HG03060 (cell line): ENCODE results near the gene POLR3H.
"Not testable (repeated sequence)": the region's sequence is repeated elsewhere in the genome, so short reads cannot be mapped to it uniquely, and the experiment has no call there.

Source experiments
- ATAC-seq: cut with Tn5 transposase; IDR thresholded peaks from one replicate; pipeline ENCODE4 v1.9.1; 2021; ENCODE audit warnings: low read depth, moderate number of reproducible peaks; ENCODE audit not compliant: unreplicated experiment

The POLR3H gene

DNA sequence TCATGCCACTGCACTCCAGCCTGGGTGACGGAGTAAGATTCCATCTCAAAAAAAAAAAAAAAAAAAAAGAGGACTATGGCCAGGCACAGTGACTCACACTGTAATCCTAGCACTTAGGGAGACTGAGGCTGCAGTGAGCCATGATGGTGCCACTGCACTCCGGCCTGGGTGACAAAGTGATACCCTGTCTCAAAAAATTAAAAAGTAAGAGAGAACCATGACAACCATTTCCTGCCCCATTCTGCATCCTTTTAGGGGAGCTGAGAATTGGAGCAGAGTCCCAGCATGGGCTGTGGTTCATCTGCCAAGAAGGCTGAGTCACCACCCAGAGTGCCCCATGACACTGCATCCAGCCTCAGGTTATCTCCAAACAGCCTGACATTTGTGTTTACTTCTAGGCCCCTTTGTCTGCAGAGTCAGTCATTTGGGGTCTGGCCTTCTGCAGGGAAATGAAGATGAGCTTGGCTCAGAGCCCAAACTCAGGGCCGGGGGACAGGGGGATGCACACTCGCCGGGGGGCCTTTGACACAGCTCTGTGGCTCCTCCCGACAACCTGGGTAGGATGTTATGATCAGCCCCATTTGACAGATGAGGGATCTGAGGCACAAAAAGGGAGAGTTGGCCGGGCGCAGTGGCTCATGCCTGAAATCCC, 21.3 kb upstream of the POLR3H start:
- ATAC-seq, result no peak

DNA sequence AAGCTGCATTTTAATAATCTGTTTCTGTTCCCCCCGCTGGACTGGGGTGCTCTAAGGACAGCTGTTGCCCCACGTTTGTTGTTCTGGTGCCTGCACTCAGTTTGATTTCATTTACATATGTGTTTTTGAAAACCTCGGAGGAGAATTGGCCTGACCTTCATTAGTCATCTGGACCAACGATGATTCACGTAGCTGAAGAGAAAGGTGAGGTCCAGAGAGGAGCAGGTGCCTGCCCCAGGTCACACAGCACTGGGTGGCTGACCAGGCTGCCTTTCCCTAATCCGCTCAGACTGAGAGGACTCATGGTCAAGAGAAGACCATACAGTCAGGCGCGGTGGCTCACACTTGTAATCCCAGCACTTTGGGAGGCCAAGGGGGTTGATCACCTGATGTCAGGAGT, 20.3 kb upstream of the POLR3H start:
- no peak for ATAC-seq

GRCh38 chr22:41563051-41563711, 18.9 kb upstream of the POLR3H start:
- ATAC-seq, result no peak

- no peak for ATAC-seq
Observed at GRCh38 chr22:41562461-41562860, 18.2 kb upstream of the POLR3H start.

- ATAC-seq, result no peak
Observed at GRCh38 chr22:41561788-41562187, 17.5 kb upstream of the POLR3H start.

DNA sequence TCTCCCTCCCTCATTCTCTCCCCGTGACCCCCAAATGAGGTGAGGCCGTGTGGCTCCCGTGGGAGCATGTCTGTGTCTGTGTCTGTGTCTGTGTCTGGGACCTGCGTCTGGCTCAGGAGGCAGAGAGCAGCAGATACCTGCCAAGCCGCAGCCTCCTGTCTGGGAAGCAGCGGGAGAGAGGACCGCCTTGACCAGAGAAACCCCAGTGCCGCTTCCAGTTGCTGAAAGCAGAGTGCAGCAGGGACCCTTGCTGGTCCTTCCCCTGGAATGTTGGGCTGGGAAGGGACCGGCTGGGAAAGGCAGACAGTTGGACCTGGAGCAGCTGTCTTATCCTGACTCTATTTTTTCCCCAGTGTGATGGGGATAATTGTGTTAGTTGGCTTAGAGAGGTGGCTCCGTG, 17.1 kb upstream of the POLR3H start:
- ATAC-seq, result no peak

GRCh38 chr22:41560095-41560471, 15.8 kb upstream of the POLR3H start:
- ATAC-seq, result no peak

GRCh38 chr22:41558241-41558630, 14.0 kb upstream of the POLR3H start:
- not testable (repeated sequence) for ATAC-seq

DNA sequence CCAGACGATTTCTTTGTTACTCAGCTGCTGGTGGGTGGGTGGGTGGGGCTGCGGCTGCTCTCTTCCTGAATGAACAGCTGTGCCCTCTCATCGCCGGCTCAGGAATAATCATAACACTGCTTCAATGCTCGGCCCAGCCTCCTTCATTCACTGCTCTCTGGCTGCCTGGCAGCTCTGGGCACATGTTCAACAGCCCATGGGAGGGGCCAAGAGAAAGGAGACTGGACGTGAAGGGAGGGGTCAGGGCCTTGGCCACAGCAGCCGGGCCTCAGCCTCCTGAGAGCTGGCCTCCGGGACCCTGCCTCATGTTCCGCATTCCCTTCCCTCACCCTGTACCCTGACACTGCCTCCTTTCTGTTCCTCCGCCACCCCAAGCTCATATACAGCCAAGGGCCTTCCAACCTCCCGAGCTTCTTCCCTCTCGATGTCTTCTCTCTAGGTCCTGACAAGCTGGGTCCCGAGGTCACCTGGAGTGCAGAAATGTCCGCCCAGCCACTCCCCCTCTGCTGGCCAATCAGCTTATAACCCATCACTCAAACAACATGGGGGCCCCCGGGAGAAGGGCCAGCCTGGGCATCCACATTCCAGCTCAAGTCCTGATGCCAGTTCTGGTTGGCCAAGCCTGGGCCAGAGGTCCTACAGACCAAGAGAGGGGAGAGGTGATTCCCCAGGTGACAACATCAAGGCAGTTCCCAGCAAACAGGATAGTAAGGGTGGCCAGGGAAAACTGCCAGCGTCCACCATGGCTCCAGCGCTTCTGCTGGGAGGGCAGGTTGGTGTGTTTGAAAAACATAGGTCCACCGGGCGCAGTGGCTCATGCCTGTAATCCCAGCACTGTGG, 13.4 kb upstream of the POLR3H start:
- ATAC-seq, result no peak

DNA sequence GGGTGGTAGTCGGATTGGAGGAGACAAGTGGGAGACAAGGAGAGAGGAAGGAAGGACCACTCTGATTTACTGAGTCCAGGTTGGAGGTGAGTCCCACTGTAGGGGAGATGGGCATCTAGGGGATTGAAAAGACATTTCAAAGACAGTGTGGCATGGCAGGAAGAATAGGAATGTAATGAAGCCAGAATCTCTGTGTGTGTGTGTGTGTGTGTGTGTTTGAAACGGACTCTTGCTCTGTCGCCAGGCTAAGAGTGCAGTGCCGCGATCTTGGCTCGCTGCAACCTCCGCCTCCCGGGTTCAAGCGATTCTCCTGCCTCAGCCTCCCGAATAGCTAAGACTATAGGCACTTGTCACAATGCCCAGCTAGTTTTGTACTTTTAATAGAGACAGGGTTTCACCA, 12.3 kb upstream of the POLR3H start:
- no peak for ATAC-seq

- ATAC-seq, result no peak
Observed at GRCh38 chr22:41555325-41555982, 11.2 kb upstream of the POLR3H start.

- no peak for ATAC-seq
Observed at GRCh38 chr22:41551877-41552582, 7.8 kb upstream of the POLR3H start.

DNA sequence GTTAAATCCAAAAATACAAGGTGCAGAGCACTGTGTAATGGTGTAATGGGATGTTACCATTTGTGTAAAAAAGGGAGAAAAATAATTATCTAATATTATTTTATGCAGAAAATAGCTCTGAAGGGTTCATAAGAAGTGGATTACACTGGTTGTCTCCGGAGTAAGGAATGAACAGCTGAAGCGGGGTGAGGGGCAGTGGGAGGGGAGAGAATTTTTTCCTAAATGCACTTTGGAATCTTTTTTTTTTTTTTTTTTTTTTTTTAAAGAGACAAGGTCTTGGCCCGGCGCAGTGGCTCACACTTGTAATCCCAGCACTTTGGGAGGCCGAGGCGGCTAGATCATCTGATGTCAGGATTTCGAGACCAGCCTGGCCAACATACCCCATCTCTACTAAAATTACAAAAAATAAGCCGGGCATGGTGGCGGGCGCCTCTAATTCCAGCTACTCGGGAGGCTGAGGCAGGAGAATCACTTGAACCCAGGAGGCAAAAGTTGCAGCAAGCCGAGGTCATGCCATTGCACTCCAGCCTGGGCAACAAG, 6.8 kb upstream of the POLR3H start:
- ATAC-seq, result no peak

- ATAC-seq, result no peak
Observed at GRCh38 chr22:41548830-41549211, 4.6 kb upstream of the POLR3H start.

DNA sequence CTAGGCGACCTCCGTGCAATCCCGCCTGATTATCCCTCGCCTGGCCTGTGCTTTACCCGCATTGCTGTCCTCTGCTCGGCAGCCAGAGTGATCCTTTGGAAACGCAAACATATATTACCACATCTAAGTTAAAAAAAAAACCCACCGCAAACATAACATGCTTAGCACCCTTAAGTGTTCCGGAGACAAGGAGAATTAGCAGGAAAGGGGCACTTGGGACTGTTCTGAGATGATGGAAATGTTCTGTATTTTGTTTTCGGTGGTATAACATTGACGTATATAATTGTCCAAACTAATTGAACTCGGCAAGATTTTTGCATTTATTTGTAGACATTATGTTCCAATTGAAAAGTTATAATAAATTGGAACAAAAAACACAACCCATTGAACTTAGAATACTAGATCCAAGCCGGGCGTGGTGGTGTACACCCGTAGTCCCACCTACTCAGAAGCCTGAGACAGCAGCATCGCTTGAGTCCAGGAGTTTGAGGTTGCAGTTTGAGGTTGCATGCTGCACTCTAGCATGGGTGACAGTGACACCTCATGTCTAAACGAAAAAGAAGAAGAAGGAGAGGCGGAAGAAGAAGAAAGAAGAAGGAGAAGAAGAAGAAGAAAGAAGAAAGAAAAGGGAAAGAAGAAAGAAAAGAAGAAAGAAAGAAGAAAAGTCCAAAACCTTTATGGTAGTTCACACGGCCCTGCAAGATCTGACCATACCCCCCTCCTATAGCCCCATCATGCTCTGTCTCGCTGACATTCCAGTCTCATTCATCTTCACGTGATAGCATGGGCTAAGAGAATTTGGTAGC, 604 bp upstream of the POLR3H start:
- ATAC-seq, result no peak

DNA sequence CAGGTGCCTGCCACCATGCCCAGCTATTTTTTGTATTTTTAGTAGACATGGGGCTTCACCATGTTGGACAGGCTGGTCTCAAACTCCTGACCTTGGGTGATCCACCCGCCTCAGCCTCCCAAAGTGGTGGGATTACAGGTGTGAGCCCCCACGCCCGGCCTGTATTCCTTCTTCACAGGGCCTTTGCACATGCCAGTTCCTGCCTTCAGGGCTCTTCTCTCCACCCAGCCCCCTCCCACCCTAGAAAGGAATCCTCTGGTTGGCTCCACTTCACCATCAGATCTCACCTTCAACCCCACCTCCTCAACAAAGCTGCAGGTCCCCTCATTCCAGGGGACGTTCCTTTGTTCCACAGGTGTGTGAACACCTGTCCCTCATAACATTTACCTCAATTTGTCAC, 2.0 kb downstream of the POLR3H start:
- no peak for ATAC-seq

DNA sequence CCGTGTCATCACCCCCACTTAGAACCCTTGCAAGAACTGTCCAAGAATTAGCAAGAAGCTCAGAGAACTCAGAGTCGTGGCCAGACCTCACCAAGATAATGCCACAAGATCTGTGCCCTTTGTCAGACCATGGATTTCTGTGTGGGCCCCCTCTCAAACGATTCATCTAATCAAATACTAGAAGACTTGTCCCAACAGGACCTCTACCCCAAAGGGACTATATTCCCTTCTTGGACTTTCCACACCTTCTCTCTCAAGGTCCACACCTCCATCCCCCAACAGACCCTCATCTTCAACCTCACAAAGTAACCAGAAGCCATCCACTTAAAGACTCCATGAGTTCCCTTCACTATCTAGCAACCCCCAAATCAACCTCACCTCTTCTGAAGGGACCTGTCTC, 2.8 kb downstream of the POLR3H start:
- ATAC-seq, result no peak

- no peak for ATAC-seq
Observed at GRCh38 chr22:41540365-41540764, 3.9 kb downstream of the POLR3H start.

DNA sequence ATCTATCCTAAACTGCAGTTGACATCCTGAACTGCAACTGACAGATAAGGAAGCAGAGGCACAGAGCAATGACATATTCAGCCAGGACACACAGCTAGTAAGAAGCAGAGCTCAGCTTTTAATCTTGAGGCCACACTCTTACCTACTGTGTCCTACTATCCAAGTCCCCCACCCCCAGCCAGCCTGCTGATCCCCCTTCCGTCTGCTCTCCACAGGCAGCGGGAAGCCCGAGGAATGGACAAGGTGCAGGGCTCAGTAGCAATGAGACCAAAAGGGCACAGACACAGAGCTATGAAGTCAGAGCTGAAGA, 4.3 kb downstream of the POLR3H start:
- no peak for ATAC-seq
